ENCODE data around the gene IFRD2.

DNA sequence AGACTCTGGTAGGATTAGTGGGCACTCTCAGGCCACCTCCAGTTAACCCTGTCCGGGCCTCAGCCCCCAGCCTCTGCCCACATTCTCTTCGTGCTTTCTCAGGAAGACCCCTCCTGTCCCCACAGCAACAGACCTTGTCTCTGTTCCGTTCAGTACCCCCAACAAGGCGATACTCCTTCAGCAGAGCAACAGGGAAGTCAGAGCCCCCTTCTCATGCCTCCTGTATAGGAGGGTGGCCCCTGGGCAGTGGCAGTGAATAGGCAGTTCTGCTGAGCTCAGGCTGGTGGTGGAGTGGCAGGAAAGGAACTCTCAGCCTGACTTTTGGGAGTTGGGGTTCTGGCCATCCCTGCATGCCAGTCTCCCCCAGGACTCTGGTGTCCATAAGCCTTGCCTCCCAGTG lies 22.8 kb downstream of the IFRD2 start:
- TF ChIP-seq POLR2A (IDR thresholded peaks at IDR 0.05; ENCODE audit: low read length) (no peak), GATA1 (IDR thresholded peaks at IDR 0.05; ENCODE audit: low read depth, low read length) (no peak)
